ENCODE data around the gene SHISA2.
"Not testable (repeated sequence)": the region's sequence is repeated elsewhere in the genome, so short reads cannot be mapped to it uniquely, and the experiment has no call there.

The SHISA2 gene

GRCh38 chr13:26051657-26052311 lies at the start of gene SHISA2:
Gene SHISA2, minus strand, starts transcription at chr13:26052016. Its CDS starts 1,041 bp downstream, at chr13:26050975.
- DNase-seq (ENCODE audit: low read depth), result peak; percentile 41

DNA sequence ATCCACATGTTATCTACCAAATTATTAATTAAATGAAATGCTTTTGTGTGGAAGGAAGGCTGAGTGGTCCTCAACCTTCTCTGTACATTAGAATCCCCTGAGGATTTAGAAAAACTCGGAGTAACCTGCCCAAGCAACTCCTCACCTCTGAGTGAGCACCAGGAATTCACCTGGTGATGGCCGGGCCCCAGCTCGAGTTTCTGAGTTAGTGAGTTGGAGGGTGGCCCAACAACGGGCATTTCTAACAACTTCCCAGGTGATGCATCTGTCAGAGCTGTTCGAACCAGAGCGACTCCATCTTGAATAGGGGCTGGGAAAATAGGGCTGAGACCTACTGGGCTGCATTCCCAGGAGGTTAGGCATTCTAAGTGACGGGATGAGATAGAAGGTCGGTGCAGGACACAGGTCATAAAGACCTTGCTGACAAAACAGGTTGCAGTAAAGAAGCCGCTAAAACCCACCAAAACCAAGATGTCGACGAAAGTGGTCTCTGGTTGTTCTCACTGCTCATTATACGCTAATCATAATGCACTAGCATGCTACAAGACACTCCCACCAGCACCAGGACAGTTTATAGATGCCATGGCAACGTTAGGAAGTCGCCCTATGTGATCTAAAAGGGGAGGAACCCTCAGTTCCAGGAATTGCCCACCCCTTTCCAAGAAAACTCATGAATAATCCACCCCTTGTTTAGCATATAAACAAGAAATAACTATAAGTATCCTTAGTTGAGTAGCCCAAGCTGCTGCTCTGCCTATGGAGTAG lies 44.2 kb upstream of the SHISA2 start:
- DNase-seq (ENCODE audit: low read depth), result no peak

DNA sequence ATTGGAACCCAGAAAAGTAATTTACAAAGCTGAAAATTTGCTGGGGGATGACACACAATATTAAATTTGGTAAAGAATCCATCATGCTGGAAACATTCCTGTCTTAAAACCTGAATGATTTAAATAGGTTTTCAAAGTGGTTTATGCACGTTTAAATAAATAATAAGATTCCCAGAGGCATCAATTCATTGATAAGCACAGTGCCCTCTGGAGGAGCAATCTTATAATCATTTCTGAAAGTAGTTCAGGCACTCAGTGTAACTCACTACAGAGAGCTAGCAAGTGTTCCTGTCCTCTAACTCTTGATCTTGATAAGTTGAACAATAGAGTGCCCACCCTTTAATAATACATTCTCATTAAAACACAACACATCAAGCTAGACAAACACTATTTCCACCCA lies 43.5 kb upstream of the SHISA2 start:
- DNase-seq (ENCODE audit: low read depth), result no peak

DNA sequence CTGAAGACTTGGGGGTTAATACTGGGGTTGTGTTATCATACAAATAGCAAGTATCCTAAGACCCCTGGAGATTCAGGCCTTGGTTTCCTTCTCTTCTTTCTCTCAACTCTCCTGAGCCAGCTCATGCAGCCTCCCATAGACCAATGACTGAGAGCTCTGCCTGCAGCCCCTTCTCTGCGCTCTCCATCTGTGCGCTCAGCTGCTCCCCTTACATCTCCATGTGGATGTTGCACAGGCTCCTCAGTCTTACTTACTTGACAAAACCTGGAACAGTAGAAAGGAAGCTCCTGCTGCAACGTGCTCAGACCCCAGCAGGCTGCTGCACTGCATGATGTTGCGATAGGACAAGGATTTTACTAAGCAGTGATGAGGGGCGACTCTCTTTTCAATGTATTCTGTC lies 25.0 kb upstream of the SHISA2 start:
- DNase-seq (ENCODE audit: low read depth), result not testable (repeated sequence)

GRCh38 chr13:26075498-26075897 lies 23.7 kb upstream of the SHISA2 start:
- DNase-seq (ENCODE audit: low read depth), result no peak

GRCh38 chr13:26074706-26075105 lies 22.9 kb upstream of the SHISA2 start:
- DNase-seq (ENCODE audit: low read depth), result no peak

DNA sequence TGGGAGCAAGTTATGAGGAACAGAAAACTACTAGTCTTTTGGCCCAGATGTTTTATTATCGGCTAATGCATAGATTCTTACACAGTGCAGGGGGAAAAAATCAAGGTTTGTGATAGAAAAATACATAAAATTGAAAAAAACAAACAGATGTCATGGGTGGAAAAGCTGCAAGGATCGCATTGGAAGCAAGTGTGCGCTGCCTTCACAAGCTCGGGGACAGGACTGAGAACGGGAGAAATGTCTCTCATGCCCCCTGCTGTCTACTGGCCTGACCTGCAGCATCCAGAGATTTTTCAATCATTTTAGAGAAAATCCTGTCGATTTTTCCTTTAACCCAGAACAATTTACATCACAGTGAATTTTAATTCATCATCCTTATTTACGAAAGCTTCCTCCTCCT lies 20.5 kb upstream of the SHISA2 start:
- DNase-seq (ENCODE audit: low read depth), result not testable (repeated sequence)

DNA sequence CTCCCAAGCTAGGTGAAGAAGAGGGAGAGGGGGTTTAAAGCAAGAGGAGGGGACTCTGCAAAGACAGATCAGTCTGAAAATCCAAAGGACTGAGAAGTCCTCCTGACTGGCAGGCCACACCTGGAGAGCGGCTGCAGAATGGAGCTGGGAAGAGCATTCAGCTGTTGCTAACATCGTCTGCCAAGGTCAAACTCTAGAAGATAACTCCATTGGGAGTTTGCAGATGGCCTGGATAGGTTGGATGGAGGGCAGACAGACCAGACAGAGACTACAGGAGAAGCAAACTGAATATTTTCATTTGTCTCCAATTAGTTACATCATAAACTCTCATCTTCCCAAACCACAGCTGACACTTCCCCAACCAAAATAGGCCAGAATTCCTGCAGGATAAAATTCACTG lies 19.9 kb upstream of the SHISA2 start:
- DNase-seq (ENCODE audit: low read depth), result no peak

DNA sequence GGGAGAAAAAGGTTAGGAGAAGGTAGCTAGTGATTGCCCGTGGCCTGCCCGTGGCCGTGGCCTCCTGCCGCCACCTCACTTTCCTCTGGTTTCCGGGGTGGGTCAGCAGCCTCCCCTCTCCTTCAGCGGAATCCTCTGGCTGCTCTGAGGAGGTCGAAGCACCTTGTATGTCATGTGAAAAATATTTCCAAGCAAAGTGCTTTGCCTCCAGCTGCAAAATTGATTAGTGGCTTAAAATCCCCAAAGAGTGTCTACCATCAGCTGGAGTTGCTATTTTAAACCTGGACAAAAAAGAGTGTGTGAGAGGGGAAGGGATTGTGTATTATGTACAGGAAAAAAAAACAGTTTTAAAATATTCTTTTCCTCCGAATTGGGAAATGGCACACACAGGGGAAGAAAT lies 17.8 kb upstream of the SHISA2 start:
- not testable (repeated sequence) for DNase-seq (ENCODE audit: low read depth)

- not testable (repeated sequence) for DNase-seq (ENCODE audit: low read depth)
These were observed 16.6 kb upstream of the SHISA2 start for GRCh38 chr13:26068372-26068771.

GRCh38 chr13:26067601-26068000 lies 15.8 kb upstream of the SHISA2 start:
- no peak for DNase-seq (ENCODE audit: low read depth)

DNA sequence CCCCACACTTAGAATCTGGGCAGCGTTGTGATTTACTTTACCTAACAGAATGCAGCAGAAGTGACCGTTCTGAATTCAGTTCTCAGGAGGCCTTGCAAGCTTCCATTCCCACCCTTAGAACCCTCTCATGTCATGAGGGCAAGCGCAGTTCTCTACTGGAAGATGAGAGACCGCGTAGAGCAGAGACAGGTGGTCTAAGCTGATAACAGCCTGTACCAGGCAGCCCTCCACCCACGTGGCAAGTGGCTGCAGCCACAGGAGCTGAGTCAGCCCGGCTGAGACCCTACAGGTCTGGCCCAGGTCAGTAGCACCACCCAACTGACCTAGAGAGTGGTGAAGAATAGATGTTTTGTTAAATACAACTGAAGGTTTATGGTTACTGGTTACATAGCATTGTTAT lies 14.7 kb upstream of the SHISA2 start:
- DNase-seq (ENCODE audit: low read depth), result not testable (repeated sequence)

GRCh38 chr13:26062853-26063444 lies 11.1 kb upstream of the SHISA2 start:
- no peak for DNase-seq (ENCODE audit: low read depth)

- DNase-seq (ENCODE audit: low read depth), result no peak
These were observed 10.1 kb upstream of the SHISA2 start for GRCh38 chr13:26061947-26062346.

DNA sequence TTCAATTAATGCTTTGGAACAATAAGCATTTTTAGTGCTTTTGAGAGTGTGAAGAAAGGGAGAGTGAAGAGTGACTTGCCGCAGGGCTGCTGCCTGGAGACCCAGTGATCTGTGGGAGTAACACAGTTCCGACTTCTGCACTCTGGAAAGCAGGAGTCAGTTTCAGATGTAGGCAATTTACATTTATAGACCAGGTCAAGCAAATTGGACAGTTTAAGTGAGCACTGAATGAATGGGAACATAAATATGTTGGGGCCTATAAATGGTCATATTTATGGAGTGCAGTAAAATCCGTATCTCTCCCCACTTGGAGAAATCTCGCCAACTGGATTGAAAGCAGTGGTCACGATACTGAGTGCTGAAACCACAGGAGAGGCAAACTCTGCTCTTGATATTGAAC lies 9.4 kb upstream of the SHISA2 start:
- no peak for DNase-seq (ENCODE audit: low read depth)

DNA sequence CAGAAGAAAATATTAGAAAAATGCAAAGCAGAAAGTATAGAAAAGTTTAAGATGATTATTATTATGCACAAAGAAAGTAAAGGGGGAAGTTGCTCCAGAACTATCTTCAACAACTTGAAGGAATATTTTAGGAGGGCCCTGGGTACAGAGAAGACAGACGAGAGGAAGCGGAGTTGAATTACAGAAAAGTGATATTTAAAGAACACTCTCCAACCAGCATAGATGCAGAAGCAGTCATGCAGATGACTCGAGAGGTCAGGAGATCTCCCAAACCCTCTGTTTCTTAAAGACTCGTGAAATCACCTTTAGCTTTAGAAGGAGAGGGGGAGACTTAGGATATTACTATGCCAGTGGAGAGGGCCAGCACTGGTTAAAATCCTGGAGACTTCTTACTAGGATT lies 8.5 kb upstream of the SHISA2 start:
- no peak for DNase-seq (ENCODE audit: low read depth)

DNA sequence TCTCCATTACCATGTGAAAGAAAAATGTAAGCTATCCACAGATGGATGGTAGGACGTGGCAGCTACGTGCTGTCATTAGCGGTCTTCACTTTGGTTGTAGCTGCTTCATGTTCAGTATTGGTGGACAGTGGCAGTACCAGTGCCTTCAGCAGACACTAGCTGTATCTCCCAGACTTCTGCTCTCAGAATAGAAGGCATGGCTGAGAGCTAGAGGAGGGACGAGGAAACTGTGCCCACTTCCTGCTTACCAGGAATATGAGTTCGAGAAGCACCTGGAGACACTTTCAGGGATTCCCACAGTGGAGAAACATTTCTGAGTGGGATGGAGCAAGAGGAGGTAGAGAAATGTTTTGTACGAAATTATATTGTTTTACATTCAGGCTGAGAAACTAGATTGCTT lies 6.9 kb upstream of the SHISA2 start:
- no peak for DNase-seq (ENCODE audit: low read depth)

DNA sequence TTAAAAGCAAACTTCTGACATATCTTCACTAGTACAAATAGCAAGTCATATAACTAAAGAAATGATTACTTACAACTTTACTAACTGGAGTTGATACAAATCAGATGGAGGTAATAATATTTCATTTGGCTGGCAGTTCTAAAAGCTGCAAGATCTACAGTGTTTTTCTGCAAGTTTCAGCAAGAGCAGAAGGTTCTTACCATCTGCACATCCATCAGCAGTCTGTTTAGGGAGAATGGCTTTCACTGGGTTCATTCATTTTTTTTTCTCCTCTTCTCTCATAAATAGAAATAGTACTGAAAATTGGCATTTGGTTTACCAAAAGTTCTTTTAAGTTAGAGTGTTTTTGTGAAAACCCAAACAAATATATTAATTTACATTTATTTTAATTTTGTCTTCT lies 3.1 kb upstream of the SHISA2 start:
- no peak for DNase-seq (ENCODE audit: low read depth)

DNA sequence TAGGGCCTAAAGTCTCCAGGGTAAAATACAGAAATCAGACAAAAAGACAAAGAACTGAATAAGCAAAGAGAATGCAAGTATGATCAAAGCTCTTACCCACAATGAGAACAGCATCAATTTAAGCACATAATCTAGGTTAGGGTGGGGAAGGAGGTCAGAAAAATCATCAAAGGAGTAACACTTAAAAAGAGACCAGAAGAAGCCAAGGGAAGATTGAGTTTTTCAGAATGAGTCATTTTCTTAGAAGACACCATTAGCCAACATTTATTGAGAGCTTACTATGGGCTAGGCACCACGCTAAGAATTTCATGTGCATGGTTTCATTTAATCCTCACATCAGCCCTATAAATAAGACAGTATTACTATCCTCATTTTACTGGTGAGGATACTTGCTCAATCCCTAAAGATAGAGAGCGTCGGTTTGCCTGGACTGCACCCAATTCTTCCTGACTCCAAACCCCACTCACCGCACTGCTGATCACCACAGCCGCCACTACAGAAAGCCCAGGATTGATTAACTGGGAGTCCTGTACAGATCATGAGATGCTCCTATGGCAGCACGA lies 1.7 kb upstream of the SHISA2 start:
- DNase-seq (ENCODE audit: low read depth), result no peak

DNA sequence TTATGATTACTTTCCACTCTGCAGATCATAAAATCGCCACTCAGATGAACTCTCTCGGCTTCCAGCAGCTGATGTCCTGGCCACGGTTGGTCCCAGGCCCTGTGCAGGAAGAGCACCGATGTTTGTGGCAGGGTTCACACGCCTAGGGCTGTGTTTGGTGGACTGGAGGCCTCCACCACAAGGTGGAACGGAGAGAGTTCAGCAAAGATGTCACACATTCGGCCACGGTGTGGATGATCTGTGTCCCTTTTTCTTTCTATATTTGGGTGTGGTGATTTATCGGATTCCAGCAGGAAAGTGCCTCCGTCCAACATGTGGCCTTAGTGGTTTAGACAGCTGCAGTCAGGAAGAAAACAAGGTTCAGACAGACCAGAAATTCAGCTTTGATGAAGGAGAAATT lies 521 bp upstream of the SHISA2 start:
- no peak for DNase-seq (ENCODE audit: low read depth)

DNA sequence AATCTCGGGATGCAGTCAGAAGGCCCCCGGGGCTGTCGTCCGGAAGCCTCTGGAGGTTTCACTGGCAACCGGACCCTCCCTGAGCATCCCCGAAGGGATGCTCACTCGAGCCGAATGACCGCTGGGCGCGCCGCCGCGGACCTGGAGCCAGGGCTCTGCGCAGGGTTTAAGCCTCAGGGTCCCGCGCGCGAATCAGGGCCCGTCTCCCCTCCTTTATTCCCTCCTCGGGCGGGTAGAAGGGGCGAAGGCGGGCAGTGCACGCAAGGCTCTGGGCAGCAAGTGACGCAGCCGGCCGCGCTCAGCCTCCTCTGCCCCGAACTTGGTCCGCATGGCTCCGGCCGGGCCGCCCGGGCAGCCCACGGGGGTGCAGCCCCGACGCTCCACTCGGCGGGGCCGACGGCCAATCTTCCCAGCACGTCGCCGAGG lies 572 bp downstream of the SHISA2 start:
- DNase-seq (ENCODE audit: low read depth), result no peak

- DNase-seq (ENCODE audit: low read depth), result no peak
These were observed 1.1 kb downstream of the SHISA2 start for GRCh38 chr13:26050568-26051230.
